ENCODE results near the gene CASP5.

DNA sequence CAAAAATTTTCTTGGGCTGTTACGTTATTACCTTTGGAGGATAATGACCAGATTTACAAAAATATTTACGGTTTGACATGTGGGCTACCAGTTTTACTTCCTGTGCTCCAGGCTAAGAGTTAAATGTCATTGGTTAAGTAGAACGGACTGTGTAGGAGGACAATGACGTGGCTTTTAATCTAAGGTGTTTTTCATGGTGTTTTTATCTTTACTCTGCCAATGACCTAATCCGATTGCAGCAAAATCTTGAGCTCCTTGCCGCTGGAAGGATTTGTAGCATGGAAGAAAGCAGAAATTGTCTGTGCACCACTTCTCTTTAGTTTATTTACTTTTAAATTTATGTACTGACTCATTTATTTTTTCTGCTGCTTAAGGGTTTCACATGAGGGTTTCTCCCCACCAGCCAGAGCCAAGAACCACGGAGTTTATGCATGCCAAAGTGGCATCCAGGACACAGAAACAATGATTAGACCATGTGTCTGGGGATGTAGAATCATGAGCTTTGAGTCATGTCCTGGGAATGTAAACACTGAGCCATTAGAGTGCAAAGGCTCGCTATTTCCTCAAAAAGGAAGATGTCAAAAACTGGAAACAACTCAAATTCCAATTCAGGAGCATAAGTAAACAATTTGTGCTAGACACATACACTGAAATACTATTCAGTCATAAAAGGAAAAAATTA is 24.1 kb upstream of the CASP5 start:
- no peak for TF ChIP-seq CTCF (conservative IDR thresholded peaks at IDR 0.05; ENCODE audit: low read depth, low read length)
- TF ChIP-seq EZH2phosphoT487 (IDR thresholded peaks at IDR 0.05; ENCODE audit: borderline replicate concordance, low read length) = no peak
